Neural cell (in vitro differentiated cells): Measurements from ENCODE around the gene STX7. TPM values are rescaled to one million over a fixed set of nuclear protein-coding genes. Genes with fewer than 3 reads are reported as not detected.

Source experiments
- H2AFZ ChIP-seq: fragments of 200-600, 300-800 bp; sonication (generic), shearing (Covaris generic); 2 replicates; pipeline ENCODE4 v1.6.0; 2014; ENCODE audit warnings: low read depth, mild to moderate bottlenecking, antibody characterized with exemption, low read length, moderate library complexity
- H3F3A ChIP-seq: fragments of 200-600 bp; shearing (Covaris generic); 2 replicates; pipeline ENCODE4 v1.6.1; 2016; ENCODE audit warnings: mild to moderate bottlenecking, moderate library complexity, mixed read lengths, antibody characterized with exemption, low read length; ENCODE audit not compliant: insufficient read depth, poor library complexity, severe bottlenecking
- H3K27ac ChIP-seq: fragments of 200-600, 300-800 bp; sonication (generic), shearing (Covaris generic); 2 replicates; pipeline ENCODE4 v1.5.1; 2014; ENCODE audit warnings: mild to moderate bottlenecking, low read length, moderate library complexity
- H3K27me3 ChIP-seq: fragments of 300-800, 200-600 bp; sonication (generic), shearing (Covaris generic); 2 replicates; pipeline ENCODE4 v1.6.0; 2014; ENCODE audit warnings: mild to moderate bottlenecking, low read depth, low read length, moderate library complexity; ENCODE audit not compliant: insufficient read depth
- H3K36me3 ChIP-seq: fragments of 300-800, 200-600 bp; sonication (generic), shearing (Covaris generic); 2 replicates; pipeline ENCODE4 v1.5.1; 2014; ENCODE audit warnings: mild to moderate bottlenecking, antibody characterized with exemption, low read length, moderate library complexity; ENCODE audit not compliant: insufficient read depth
- H3K4me2 ChIP-seq: fragments of 300-800, 200-600 bp; sonication (generic), shearing (Covaris generic); 2 replicates; pipeline ENCODE4 v1.6.0; 2014; ENCODE audit warnings: mild to moderate bottlenecking, low read length
- H3K4me3 ChIP-seq: fragments of 300-800, 200-600 bp; sonication (generic), shearing (Covaris generic); 2 replicates; pipeline ENCODE4 v1.5.1; 2014; ENCODE audit warnings: mild to moderate bottlenecking, low read length, moderate library complexity
- H3K79me2 ChIP-seq: fragments of 200-600 bp; shearing (Covaris generic); replicated peaks from 2 replicates; pipeline ENCODE4 v1.6.0; 2014; ENCODE audit warnings: mild to moderate bottlenecking, low read length, moderate library complexity; ENCODE audit not compliant: insufficient read depth
- H3K9ac ChIP-seq: fragments of 300-800, 200-600 bp; sonication (generic), shearing (Covaris generic); 2 replicates; pipeline ENCODE4 v1.6.1; 2016; ENCODE audit warnings: mild to moderate bottlenecking, low read length, mixed read lengths
- H3K9me2 ChIP-seq: fragments of 200-600 bp; shearing (Covaris generic); 2 replicates; pipeline ENCODE4 v1.6.1; 2016; ENCODE audit warnings: mild to moderate bottlenecking, low read length, mixed read lengths; ENCODE audit not compliant: insufficient read depth
- H3K9me3 ChIP-seq: fragments of 200-600, 300-800 bp; sonication (generic), shearing (Covaris generic); 2 replicates; pipeline ENCODE4 v1.6.1; 2016; ENCODE audit warnings: mild to moderate bottlenecking, mixed run types, low read length, moderate library complexity, mixed read lengths
- H4K20me1 ChIP-seq: fragments of 200-600 bp; shearing (Covaris generic); 2 replicates; pipeline ENCODE4 v1.6.1; 2016; ENCODE audit warnings: mild to moderate bottlenecking, mixed run types; ENCODE audit not compliant: insufficient read depth
- CTCF ChIP-seq: fragments of 450-650 bp; IDR thresholded peaks from 2 replicates; pipeline ENCODE4 v1.5.1; 2014; ENCODE audit warnings: antibody characterized with exemption, mild to moderate bottlenecking, moderate library complexity; ENCODE audit not compliant: poor library complexity, severe bottlenecking
- EP300 ChIP-seq: fragments of 450-650 bp; conservative IDR thresholded peaks from 2 replicates; pipeline ENCODE4 v1.6.1; 2014; ENCODE audit warnings: antibody characterized with exemption, mild to moderate bottlenecking, moderate library complexity; ENCODE audit not compliant: poor library complexity, severe bottlenecking
- EZH2 ChIP-seq: fragments of 200-600, 300-800 bp; shearing (Covaris generic), sonication (generic); IDR thresholded peaks from 2 replicates; pipeline ENCODE4 v1.6.1; 2014; ENCODE audit warnings: antibody characterized with exemption, low read length, borderline replicate concordance, mild to moderate bottlenecking; ENCODE audit not compliant: insufficient read depth, poor library complexity, severe bottlenecking
- MXI1 ChIP-seq: fragments of 450-650 bp; conservative IDR thresholded peaks from 2 replicates; pipeline ENCODE4 v1.6.1; 2014; ENCODE audit warnings: antibody characterized with exemption, mild to moderate bottlenecking; ENCODE audit not compliant: poor library complexity, severe bottlenecking
- POLR2AphosphoS5 ChIP-seq: IDR thresholded peaks from 2 replicates; pipeline ENCODE4 v1.6.1; 2012
- RAD21 ChIP-seq: fragments of 450-650 bp; conservative IDR thresholded peaks from 2 replicates; pipeline ENCODE4 v1.6.1; 2014; ENCODE audit warnings: antibody characterized with exemption, mild to moderate bottlenecking, moderate library complexity
- REST ChIP-seq: IDR thresholded peaks from 2 replicates; pipeline ENCODE4 v1.6.1; 2012; ENCODE audit warnings: borderline replicate concordance
- SMC3 ChIP-seq: fragments of 450-650 bp; conservative IDR thresholded peaks from 2 replicates; pipeline ENCODE4 v1.6.1; 2014; ENCODE audit warnings: antibody characterized with exemption, mild to moderate bottlenecking, moderate library complexity; ENCODE audit not compliant: poor library complexity
- TAF1 ChIP-seq: IDR thresholded peaks from 2 replicates; pipeline ENCODE4 v1.6.1; 2012; ENCODE audit warnings: low read depth
- polyA plus RNA-seq: library from polyadenylated mRNA; depleted of rRNA; stranded (reverse); fragments of >200 nt; gene quantifications from 2 replicates; pipeline ENCODE4 v1.2.3, GENCODE V29; 2014

The STX7 gene
- polyA plus RNA-seq, 1 donor from 2014 or later, result 79.5 TPM

GRCh38 chr6:132498638-132499037 is 14.3 kb downstream of the STX7 start:
- Histone ChIP-seq H3K36me3 (no peaks in the 10 kb centered on the region), H3K9ac (no peak overlapping the region), H3K9me2 (no peaks in the 10 kb centered on the region), H3K79me2 (peaks cover 6% of the 10 kb centered on the region), H3K4me3 (no peak overlapping the region), H2AFZ (no peak overlapping the region), H3F3A (no peaks in the 10 kb centered on the region), H3K4me2 (no peak overlapping the region), H3K9me3 (no peaks in the 10 kb centered on the region), H3K27ac (no peak overlapping the region), H3K27me3 (no peaks in the 10 kb centered on the region), H4K20me1 (no peaks in the 10 kb centered on the region)
- TF ChIP-seq REST (no peak), EZH2 (no peak), SMC3 (no peak), TAF1 (no peak), POLR2AphosphoS5 (no peak), MXI1 (no peak), EP300 (no peak), RAD21 (no peak), CTCF (no peak)

- peaks cover 6% of the 10 kb centered on the region for H3K79me2 ChIP-seq
- H4K20me1 ChIP-seq, result no peaks in the 10 kb centered on the region
- H3K9ac ChIP-seq, result no peak overlapping the region
- no peak overlapping the region for H2AFZ ChIP-seq
- no peaks in the 10 kb centered on the region for H3K9me3 ChIP-seq
- TF ChIP-seq TAF1 (no peak), EZH2 (no peak), MXI1 (no peak), SMC3 (no peak), CTCF (no peak), RAD21 (no peak), EP300 (no peak), REST (no peak), POLR2AphosphoS5 (no peak)
- H3F3A ChIP-seq, result no peaks in the 10 kb centered on the region
- no peak overlapping the region for H3K4me2 ChIP-seq
- no peaks in the 10 kb centered on the region for H3K36me3 ChIP-seq
- no peaks in the 10 kb centered on the region for H3K27me3 ChIP-seq
- H3K4me3 ChIP-seq, result no peak overlapping the region
- H3K27ac ChIP-seq, result no peak overlapping the region
- no peaks in the 10 kb centered on the region for H3K9me2 ChIP-seq
Observed at GRCh38 chr6:132496519-132497180, 16.3 kb downstream of the STX7 start.
